Fibroblast of upper back skin (primary cell): ENCODE results near the gene MARCKS.
A peak's percentile ranks its signal among the peaks of the same experiment; 100 is the strongest.
"Not testable (repeated sequence)": the region's sequence is repeated elsewhere in the genome, so short reads cannot be mapped to it uniquely, and the experiment has no call there.

ENCODE experiments used
- DNase-seq: peaks from one replicate; pipeline ENCODE4 v3.0.0-alpha.2; 2013

Gene MARCKS

DNA sequence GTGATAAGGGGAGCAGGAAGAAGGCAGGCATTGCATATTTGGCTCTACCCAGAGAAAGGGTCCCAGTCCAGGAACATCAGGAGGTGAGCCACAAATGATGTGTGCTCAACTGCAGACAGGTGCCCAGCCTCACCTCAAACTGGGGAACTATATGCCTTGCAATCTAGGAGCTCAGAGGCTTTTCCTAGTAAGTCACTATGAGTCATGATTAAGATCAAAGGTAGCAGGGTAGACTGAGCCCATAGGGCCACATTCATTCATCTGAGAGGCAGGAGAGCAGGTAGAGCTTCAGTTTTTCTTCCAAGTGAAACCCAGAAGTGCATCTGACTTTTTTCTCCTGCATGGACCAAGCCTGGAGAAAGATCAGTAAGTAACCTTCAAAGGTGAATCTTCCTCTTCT is 31.3 kb downstream of the MARCKS start:
- no peak for DNase-seq

DNA sequence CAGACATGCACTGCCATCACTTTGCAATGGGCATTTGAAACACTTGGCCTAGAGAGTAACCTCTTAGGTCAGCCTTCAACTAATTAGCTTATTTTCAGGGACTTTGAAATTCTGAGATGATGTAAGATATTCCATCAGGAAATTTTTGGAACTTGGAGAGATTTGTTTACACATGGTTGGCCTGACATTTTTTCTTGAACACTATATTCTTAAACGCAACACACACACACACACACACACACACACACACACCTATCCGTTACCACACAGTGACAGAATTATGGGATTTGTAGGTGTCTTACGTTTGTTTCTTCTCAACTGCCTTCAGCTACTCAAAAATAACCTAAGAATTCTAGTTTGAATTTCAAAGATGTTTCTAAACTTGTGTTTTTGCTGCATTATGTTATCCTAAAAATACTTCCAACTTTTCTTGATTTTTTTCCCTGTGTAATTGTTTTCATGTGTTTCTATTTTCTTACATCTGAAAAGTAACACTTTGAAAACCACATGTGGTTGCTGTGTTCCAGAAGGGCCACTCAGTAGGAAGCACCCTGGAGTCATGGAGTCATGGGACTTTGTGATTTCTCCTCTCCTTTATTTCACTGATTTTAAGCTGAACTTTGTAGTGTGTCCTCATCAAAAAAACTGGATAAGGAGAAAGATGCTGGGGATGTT is 31.9 kb downstream of the MARCKS start:
- DNase-seq = no peak

DNA sequence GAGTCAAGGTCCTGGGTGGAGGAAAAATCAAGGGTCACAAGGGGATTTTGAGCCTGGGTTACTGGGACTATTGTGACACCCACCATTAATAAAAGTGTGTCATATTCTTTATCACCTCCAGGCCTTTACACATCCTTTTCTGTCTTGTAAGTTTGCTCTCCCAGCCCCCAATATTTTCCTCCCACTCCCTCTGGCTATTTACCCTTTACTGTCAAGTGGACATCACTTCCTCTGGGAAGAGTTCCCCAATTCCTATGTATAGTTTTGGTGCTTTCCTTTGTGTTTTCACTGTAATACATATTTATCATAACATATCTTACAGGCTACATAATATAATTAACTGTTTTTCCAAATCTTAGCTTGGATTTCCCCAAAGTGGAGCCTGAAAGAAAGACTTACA is 36.3 kb downstream of the MARCKS start:
- DNase-seq = no peak

DNA sequence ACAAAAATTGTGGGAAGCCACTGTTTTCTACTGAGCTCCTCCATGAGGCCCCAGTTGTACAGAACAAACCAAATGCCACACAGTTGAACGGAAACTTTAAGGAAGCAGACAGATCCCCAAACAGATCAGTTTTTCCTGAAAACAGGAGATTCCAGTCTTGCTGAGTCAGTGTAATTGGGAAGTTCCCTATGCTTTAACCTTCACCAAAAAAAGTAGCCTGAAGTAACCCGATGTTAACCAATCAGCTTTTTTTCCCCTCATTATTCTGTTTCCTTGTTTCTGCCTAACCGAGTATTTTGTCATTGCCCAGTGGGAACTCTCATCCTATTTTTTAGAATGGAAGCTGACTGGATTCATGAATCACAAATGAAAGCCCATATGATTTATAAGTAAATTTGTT is 36.7 kb downstream of the MARCKS start:
- DNase-seq = peak; percentile 88

DNA sequence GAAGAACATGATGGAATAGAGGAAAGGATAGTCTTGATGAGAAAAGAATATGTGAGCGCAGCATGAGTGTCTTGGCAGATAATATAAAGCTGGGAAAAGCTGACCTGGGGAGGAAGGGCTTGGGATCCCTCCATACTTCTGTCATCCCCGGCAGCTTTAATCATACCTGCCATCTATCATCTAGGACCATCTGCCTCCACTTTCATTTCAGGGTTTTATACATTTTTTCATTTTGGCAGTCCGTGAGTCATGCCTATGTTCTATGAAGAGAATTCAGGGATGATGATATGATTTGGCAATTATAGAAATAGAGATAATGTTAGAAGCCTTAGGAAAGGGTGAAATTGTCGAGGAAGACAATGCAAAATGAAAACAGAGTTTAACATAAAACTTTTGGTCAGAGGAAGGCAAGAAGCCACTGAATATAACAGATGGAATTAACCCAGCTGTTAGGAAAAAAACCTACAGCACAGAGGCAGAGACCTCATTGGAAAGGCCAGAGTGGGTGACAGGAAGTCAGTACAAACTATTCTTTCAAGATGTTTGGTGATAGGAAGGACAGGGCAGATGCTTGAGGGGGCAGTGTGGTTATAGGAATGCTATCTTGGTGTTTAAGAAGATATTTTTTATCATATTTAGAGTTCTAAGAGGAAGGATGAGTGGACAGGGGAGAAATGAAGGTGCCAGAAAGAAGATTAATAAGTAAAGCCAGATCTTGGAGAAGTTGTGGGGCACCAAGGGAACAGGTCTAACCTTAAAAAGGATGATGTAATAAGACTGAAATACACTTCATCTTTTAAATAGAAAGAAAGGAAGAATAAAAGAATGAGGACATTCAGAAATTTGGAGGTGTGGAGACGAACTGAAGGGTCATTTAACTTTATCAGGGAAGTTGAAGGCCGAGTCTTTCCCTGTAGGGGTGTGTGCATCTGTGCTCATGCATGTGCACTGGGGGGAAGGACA is 37.8 kb downstream of the MARCKS start:
- DNase-seq = peak; percentile 97

DNA sequence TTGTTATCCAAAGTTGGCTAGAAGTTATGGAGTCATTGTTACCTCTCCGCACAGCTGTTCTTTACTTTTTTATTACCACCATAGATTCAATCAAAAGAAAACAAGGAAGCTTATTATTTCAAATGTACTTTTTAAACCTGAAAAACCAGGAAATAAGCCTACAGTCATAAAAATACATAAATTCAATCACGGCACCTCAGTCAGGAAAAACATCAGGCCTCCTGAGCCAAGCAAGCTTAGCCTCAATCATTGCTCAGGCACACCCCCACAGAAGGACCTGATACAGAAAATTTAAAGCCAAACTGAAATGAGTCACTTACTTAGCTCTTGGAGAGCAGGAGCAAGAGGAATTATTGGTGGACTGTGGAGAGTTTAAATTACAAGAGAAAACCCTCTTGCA is 44.3 kb downstream of the MARCKS start:
- peak; percentile 74 for DNase-seq

DNA sequence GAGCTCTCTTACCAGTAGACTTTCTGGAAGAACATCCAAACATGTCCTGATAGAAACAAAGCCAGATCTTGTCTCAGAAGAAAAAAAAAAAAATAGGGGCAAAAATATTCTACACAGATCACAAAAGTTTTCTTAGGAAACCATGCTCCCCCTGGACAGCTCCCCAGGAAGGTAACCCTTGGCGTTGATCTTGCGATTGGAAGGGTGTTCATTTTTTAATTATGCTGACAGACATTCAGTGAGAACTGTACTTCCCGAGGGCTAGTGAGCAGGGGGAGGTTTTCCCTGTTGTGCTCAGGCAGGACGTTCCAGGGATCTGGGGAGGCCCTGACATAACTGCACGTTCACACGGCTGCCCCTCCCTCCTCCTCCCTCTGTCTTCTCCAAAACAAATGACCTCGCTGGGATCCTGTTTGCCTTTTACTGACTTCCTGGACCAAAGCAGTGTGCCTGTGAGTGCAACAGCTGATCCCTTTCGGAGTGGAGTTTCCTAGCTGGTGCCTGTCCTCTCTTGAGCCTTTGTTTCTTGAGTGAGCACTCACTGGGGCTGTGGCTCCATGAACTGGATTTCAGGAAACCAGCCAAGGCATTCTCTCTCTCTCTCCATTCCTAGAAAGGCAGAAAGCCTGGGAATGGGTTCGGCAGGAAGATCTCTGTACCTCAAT is 46.7 kb downstream of the MARCKS start:
- peak; percentile 66 for DNase-seq

DNA sequence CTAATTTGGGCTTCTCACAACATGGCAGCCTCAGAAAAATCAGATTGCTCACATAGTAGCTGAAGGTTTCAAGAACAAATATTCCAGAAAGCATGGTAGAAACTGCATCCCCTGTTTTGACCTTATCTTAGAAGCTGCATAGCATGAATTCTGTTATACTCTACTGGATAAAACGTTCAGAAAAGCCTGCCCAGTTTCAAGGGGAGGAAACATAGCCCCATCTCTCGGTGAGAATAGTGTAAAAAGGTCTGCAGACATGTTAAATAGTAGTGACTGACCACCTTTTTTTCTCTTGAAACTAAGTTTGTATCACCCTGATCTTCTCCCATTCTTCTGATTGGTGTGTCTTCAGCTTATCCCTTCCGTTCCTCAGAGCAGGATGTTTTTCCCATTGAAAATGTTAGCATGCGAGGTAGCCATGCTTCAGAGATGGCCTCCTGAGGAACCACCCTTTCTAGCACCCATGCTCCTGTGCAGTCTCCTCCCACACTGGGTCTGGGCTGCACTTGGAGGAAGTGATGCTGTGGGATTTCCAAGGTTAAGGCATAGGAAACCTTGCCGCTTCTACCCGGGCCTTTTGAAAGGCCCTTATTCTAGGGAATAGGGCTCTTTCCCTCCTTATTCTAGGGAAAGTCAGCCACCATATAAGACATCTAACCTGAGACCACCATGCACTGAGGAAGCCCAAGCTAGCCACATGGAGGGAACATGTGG is 50.1 kb downstream of the MARCKS start:
- peak; percentile 51 for DNase-seq

DNA sequence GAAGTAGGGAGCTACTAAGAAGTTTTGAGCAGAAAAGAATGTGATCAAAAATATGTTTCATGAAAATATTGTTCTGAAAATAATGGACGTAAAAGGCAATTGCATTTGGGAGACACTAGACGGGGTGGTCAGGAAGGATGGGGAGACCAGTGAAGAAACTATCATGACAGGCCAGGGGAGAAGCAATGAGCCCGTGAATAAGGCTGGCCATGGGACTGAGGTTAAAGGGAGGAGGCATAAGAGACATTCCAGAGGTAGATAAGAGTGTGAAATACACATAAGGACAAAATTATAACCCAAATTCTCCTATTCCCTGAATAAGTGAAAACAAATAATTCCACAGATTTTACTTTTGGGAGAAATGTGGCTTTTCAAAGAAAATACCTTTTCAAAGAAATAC is 51.7 kb downstream of the MARCKS start:
- no peak for DNase-seq

DNA sequence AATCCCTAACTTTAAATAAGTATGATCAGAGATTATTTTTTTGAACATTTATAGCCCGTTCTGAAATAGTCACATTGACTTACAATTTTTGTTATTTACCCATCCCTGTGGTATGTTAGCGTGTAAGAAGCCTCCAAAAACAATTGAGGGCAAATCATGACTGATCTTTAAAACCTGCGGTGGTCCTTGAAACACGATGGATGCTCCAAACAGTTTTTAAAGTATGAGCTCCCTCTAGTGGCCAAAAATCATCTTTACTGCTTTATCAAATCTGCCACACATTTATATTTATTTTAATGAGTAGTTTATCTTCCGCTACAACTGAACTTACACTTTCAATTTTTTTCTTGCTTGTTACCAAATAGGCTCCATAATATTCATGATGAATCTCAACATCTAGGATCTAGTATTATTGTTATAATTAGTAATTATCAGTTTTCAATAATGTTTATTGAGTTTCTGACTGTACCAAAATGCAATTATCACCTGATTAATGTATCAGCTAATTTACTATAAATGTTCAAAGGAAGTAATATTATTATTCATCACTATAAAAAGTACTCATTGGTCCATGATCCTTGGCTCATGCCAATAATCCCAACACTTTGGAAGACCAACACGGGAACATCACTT is 52.2 kb downstream of the MARCKS start:
- peak; percentile 88 for DNase-seq

DNA sequence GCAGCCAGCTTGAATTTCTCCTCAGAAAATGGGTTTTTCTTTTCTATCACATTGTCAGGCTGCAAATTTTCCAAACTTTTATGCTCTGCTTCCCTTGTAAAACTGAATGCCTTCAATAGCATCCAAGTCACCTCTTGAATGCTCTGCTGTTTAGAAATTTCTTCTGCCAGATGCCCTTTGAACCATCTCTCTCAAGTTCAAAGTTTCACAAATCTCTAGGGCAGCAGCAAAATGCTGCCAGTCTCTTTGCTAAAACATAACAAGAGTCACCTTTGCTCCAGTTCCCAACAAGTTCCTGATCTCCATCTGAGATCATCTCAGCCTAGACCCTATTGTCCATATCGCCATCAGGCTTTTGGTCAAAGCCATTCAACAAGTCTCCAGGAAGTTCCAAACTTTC is 53.1 kb downstream of the MARCKS start:
- DNase-seq = not testable (repeated sequence)
